GM04504 (cell line): ENCODE results near the gene PLXDC2.

Source experiments
- DNase-seq: peaks from one replicate; pipeline ENCODE4 v3.0.0-alpha.2; 2012; ENCODE audit warnings: low read depth

Gene PLXDC2

DNA sequence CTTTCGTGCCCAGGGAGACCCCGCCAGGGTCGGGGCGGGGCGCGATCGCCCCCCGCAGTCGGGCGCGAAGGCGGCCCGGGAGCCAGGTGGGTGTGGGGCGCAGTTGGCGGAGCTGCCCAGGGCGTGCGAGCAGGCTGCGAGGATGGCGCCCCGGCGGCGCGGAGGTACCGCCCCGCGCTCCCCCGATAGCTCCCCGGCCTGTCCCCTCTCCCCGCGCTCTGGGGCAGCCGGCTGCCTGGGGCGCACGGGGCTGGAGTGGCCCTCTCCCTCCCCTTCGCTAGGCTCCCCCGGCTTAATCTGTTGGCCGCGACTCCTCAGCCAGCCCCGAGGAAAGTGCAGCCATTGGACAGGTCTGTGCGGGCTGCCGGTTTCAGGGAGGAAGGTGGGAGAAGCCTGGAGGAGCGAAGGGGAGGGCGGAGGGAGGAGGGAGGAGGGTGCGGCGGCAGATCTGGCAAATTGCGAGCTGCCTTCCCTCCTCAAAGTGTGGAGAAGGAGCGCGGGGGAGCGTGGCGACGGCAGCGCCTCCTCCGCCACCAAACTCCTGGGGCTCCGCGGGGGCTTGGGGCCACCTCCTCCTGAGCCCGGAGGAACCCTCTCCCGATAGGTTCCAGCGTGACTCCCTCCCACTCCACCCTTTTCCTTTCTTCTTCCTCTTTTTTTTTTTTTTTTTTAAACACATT lies 361 bp upstream of the PLXDC2 start:
- DNase-seq, result no peak

GRCh38 chr10:19817231-19817933 lies 1.1 kb downstream of the PLXDC2 start:
- DNase-seq, result no peak

DNA sequence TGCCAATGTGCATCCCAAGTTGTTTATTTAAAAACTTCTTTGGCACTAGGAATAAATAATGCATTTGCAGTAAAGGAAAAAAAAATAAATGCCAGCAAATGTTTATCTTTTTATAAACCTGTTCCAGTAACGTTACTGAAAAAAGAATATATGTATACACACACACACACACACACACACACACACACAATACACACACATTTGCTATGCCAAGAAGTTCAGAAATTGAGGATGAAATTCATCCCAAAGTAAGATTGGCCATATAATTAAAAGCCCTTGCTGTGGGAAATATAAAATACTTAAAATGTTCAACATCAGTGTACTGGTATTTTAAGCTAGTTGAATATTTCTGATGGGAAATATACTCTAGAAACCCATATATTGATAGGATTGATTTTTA lies 2.6 kb downstream of the PLXDC2 start:
- DNase-seq, result no peak

GRCh38 chr10:19819419-19820033 lies 3.3 kb downstream of the PLXDC2 start:
- DNase-seq, result no peak

- no peak for DNase-seq
Measured at GRCh38 chr10:19824381-19825342, 8.4 kb downstream of the PLXDC2 start.

- no peak for DNase-seq
Measured at GRCh38 chr10:19825700-19826099, 9.5 kb downstream of the PLXDC2 start.

DNA sequence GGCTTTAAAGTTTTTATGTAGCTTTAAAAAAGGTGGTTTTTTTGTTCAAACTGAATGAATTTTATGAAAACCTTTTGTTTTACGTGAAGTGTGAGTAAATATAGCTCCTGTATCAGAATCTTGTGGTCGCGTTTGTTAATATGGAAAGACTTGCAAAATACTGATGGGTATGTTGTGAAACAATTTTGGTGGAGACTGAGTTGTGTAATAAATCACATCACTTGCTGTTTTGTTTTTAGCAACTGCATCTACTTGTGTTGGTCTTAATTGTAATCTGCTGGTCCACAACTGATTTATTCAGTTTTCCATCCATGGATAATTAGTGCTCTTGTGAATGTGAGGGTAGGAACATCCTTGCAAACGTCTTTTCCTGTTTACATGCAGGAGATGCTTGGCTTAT lies 10.5 kb downstream of the PLXDC2 start:
- no peak for DNase-seq

- no peak for DNase-seq
Measured at GRCh38 chr10:19828278-19829049, 12.2 kb downstream of the PLXDC2 start.

DNA sequence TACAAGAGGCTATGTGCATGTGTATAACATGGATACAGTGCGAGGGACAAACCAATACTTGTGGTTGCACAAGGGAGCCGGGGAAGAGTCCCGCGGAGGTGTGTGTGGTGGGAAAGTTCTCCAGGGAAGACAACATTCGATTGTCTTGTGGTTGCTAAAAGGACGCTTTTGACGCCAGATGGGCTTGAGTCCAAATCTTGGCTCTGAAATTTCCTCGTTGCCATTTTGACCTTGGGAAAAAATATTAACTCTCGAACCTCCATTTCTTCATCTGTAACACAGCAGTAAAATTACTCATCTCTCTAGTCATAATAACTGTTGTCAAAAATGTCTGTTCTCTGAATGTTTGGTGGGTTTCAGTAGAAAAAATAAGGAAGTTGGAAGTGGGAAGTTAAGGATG lies 16.5 kb downstream of the PLXDC2 start:
- DNase-seq, result no peak

GRCh38 chr10:19833170-19833824 lies 17.1 kb downstream of the PLXDC2 start:
- DNase-seq, result no peak

- DNase-seq, result no peak
Measured at GRCh38 chr10:19835952-19836351, 19.7 kb downstream of the PLXDC2 start.

- no peak for DNase-seq
Measured at GRCh38 chr10:19839090-19839489, 22.9 kb downstream of the PLXDC2 start.

GRCh38 chr10:19839552-19839951 lies 23.3 kb downstream of the PLXDC2 start:
- no peak for DNase-seq

- DNase-seq, result no peak
Measured at GRCh38 chr10:19840776-19841175, 24.5 kb downstream of the PLXDC2 start.

GRCh38 chr10:19843487-19843886 lies 27.3 kb downstream of the PLXDC2 start:
- DNase-seq, result no peak

DNA sequence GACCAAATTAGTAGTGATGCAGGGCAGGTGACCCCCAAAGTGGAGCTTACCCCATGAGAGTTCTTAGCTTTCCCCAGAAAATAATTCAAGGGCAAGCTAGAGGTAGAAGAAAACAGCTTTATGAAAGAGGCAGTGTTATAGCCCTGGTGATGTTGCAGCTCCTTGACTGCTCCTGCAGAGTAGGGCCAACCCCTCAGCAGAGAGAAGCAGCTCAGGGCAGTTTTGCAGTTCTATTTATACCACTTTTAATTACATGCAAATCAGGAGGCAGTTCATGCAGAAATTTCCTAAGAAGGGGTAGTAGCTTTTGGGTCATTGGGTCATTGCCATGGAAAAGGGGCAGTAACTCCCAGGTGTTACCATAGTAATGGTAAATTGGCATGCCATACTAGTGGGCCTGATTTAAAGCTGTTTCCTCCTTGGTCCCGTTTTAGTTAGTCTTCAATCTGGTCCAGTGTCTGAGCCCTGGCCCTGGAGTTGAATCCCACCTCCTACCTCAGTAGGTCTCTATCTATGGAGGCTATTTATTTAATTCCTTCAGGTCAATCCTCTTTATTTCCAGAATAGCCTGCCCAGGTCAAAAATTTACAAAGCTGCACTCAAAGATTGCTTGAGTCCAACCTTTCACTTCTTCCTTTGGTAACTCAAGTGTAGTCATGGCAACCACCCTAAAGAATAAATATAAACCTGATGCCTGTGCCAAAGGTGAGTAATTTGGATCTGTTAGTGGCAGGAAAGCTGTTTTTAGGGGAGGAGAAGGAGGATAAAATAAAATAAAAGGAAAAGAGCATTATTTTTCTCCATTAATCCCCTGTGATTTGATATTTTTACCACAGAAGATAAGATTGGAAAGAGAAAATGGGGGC lies 29.5 kb downstream of the PLXDC2 start:
- DNase-seq, result no peak

DNA sequence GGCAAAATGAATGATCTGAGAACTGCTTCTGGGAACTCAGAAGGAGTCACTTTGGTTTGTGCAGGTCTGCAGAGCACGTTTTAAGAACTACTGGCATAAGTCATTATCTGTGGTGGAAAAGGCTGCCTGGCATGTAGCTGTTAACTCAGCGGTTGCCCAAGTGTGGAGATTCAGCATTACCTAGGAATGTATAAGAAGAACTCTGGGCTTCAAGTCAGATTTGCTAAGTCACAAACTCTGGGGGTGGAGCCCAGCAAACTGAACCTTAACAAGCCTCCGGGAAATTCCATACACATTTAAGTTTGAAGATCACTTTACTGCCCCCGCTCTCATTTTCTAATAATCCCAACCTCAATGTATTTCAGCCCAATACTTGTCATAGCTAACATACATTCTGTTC lies 31.1 kb downstream of the PLXDC2 start:
- no peak for DNase-seq

GRCh38 chr10:19848226-19848985 lies 32.2 kb downstream of the PLXDC2 start:
- no peak for DNase-seq

DNA sequence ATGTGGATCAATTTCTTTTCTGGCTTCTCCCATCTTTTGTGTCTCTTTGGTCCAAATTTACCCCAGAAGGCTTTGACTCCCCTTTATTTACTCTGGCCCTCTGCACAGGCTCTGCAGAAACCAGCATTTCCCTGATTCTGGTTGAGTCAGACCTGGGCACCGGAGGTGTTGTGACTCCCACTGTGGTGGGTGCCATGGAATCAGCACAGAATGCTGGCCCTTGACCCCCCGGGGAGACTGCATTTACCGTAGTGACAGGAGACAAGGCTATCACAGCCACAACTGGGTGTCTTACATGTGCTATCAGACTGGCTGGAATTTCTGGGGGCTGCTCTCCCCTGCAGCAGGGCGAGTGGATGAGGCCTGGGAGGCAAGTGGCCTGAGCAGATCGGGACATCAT lies 37.6 kb downstream of the PLXDC2 start:
- DNase-seq, result no peak
